Pancreas (tissue), 10 donors: Measurements from ENCODE around the gene RBM20. TPM values are rescaled to one million over a fixed set of nuclear protein-coding genes. Genes with fewer than 3 reads are reported as not detected.

ENCODE experiments used
- ATAC-seq, 4 donors: fragments of 200-7000 bp; cut with Tn5 transposase; one replicate each; pipeline versions ENCODE4 v1.8.0 to v1.9.1; 2020; ENCODE audit warnings: mild to moderate bottlenecking in 4 of 4, moderate library complexity in 4 of 4
- DNase-seq, 6 donors: peaks; one replicate each; pipeline ENCODE4 v3.0.0-alpha.2; 2020
- FAIRE-seq: peaks from 2 replicates; lab custom pipeline; 2012; peaks lifted over from hg19 to GRCh38; lab: Jason Lieb, UNC
- H3K27ac ChIP-seq, 4 donors: fragments of 200-600 bp; sonication (generic); 1 replicate in 3 of 4; 2 replicates in 1 of 4; pipeline versions ENCODE4 v1.5.0 to v1.8.0; 2020
- H3K27me3 ChIP-seq, 4 donors: fragments of 200-600 bp; one replicate each; pipeline ENCODE4 v1.8.0; 2021
- H3K36me3 ChIP-seq, 3 donors: fragments of 200-600 bp; sonication (generic) in 1 of 3; one replicate each; pipeline versions ENCODE4 v1.5.0 to v1.8.0; 2020 to 2021
- H3K4me1 ChIP-seq, 3 donors: fragments of 200-600 bp; one replicate each; pipeline ENCODE4 v1.8.0; 2021
- H3K4me3 ChIP-seq, 4 donors: fragments of 200-600 bp; sonication (generic) in 2 of 4; one replicate each; pipeline versions ENCODE4 v1.5.0 to v1.8.0; 2020 to 2021
- H3K9me3 ChIP-seq, 4 donors: fragments of 200-600 bp; one replicate each; pipeline ENCODE4 v1.8.0; 2021
- CTCF ChIP-seq, 4 donors: fragments of 200-600 bp; sonication (generic) in 3 of 4; IDR thresholded peaks; one replicate each; pipeline versions ENCODE4 v1.5.0 to v1.8.0; 2021; ENCODE audit warnings: antibody characterized with exemption in 4 of 4
- WGBS, 2 donors: extraction: QIAGEN DNeasy Blood & Tissue Kit; methylation state at CpG; one replicate each; pipeline ENCODE4 v1.1.7; 2013; 5-methylcytosine and 5-hydroxymethylcytosine counted together
- intact Hi-C, 3 donors: fragments of 100-400 bp; cut with DNase I; formaldehyde crosslinking; loops; one replicate each; pipeline versions ENCODE4 v1.11.1 to v1.14.2; 2022
- polyA plus RNA-seq, 2 donors: library from polyadenylated mRNA; stranded (reverse); fragments of 200-250 nt; gene quantifications; one replicate each; pipeline ENCODE4 v1.2.3, GENCODE V29; 2013
- total RNA-seq, 6 donors: library from RNA; stranded (reverse); fragmentation: NEBNext Ultra II Directional in 4 of 6; extraction: Animal tissue kit (Norgen Biotek cat#: 25700) in 4 of 6; gene quantifications; one replicate each; pipeline versions ENCODE4 v1.2.1 to v1.2.4, GENCODE V29; 2021 to 2023
- donor health status: healthy with polysubstance abuse.
- donor health status: DM: no; HTN: no; CAD: no; lungs with moderate emphysema.
- donor health status: DM: no; HTN: no; CAD: no.
- donor health status: control.
- donor health status: control.
- donor health status: Bipolar disorder and iron deficiency.
- donor health status: DM: yes; HTN: yes; CAD: no.
- donor health status: DM: no; HTN: no; CAD: no.
- donor health status: DM: no; HTN: no; CAD: no.
- donor health status: DM: yes; HTN: yes; CAD: no.

Gene RBM20
- total and polyA plus RNA-seq, 8 donors = 0.79 to 23.6 (median 3.7) TPM

DNA sequence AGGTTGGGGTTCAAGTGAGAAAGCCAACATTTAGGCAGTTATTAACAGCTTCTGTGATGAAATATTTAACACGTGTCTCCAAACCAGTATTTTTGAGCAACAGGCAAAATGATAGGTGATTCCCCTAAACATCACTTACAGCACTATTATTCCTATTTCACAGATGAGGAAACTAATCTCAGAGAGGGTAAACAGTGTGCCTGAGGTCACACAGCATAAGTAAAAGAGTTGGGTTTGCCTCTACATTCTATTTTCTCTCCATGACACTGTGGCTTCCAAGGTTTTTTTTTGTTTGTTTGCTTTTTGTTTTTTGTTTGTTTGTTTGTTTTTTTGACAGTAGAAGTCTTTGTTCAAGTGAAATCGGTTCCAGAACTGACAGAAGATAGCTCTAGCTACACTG lies 184.4 kb downstream of the RBM20 start:
- H3K36me3 ChIP-seq = no peaks in the 10 kb centered on the region
- H3K27me3 ChIP-seq = no peaks in the 10 kb centered on the region
- WGBS, 2 donors = 47 to 66% methylated on average over 2 of the region's 2 CpGs
- H3K4me3 ChIP-seq = no peak overlapping the region
- intact Hi-C loops = no loop called here
- no peak for TF ChIP-seq CTCF (IDR thresholded peaks at IDR 0.05)
- H3K4me1 ChIP-seq = peaks cover 5 to 17% (median 15%) of the 10 kb centered on the region in 3 donors
- H3K27ac ChIP-seq = no peak overlapping the region
- no peaks in the 10 kb centered on the region for H3K9me3 ChIP-seq
- no peak for ATAC-seq
- DNase-seq = no peak
- no peak for FAIRE-seq

- Histone ChIP-seq H3K36me3 (no peaks in the 10 kb centered on the region), H3K4me3 (no peak overlapping the region), H3K27me3 (no peaks in the 10 kb centered on the region), H3K27ac (no peak overlapping the region), H3K4me1 (peaks cover 14 to 17% (median 15%) of the 10 kb centered on the region in 3 donors), H3K9me3 (no peaks in the 10 kb centered on the region)
- intact Hi-C loops = no loop called here
- ATAC-seq (no peak), FAIRE-seq (no peak), DNase-seq (no peak)
- no peak for TF ChIP-seq CTCF (IDR thresholded peaks at IDR 0.05)
- WGBS, 2 donors = 85 to 97% methylated on average over 11 of the region's 11 CpGs
These were observed 185.7 kb downstream of the RBM20 start for GRCh38 chr10:110829721-110830410.

DNA sequence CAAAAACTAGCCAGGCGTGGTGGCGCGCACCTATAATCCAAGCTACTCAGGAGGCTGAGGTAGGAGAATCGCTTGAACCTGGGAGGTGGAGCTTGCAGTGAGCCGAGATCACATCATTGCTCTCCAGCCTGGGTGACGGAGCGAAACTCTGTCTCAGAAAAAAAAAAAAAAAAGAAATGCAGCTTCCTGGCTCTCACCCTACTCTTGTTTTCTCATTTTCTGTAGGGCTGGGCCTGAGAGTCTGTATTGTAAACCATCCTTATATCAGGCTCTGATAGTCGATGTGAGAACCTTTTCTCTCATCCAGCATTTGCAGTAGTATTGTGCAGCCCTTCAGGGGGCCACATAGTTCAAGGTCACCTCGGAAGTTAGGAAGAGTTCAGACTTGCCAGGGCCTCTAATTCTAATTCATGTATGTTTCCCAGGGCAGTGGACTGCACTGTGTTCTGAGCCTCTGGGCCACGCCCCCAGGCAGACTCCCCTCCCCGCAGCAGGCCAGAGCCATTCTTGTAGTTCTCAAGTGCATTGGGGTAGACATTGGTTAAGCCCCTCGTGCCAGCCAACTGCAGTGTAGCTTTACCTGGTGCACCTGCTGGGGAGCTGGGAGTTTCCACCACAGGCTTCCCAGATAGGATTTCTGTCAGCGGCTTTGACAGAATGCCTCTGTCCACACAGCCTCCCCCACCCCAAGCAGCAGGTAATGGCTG lies 189.3 kb downstream of the RBM20 start:
- intact Hi-C loops = no loop called here
- 50 to 51% methylated on average over 13 of the region's 13 CpGs for WGBS, 2 donors
- Histone ChIP-seq H3K4me3 (no peak overlapping the region), H3K9me3 (no peaks in the 10 kb centered on the region), H3K27ac (peak overlapping the region; percentile 62 to 94 (median 86)), H3K4me1 (peaks cover 14 to 36% (median 33%) of the 10 kb centered on the region in 3 donors), H3K27me3 (no peaks in the 10 kb centered on the region), H3K36me3 (no peaks in the 10 kb centered on the region)
- ATAC-seq = peak; percentile 38 to 60 (median 40)
- DNase-seq = peak in 3 of 6 donors; percentile 56 to 74 (median 67)
- TF ChIP-seq CTCF (IDR thresholded peaks at IDR 0.05) = no peak
- no peak for FAIRE-seq

- Histone ChIP-seq H3K9me3 (no peaks in the 10 kb centered on the region), H3K36me3 (no peaks in the 10 kb centered on the region), H3K4me3 (no peak overlapping the region), H3K4me1 (peaks cover 14 to 40% (median 36%) of the 10 kb centered on the region in 3 donors), H3K27ac (peak overlapping the region; percentile 62 to 94 (median 86)), H3K27me3 (no peaks in the 10 kb centered on the region)
- ATAC-seq (peak; percentile 45 to 70 (median 68)), DNase-seq (peak in 5 of 6 donors; percentile 63 to 82 (median 75)), FAIRE-seq (no peak)
- TF ChIP-seq CTCF (IDR thresholded peaks at IDR 0.05) = no peak
- 24 to 30% methylated on average over 14 of the region's 14 CpGs for whole genome bisulfite sequencing, 2 donors
- intact Hi-C loops = no loop called here
These were observed 189.9 kb downstream of the RBM20 start for GRCh38 chr10:110833941-110834628.
